Mesenchymal stem cell (in vitro differentiated cells and primary cell): ENCODE results near the gene TTC33.
"Not testable (repeated sequence)": the region's sequence is repeated elsewhere in the genome, so short reads cannot be mapped to it uniquely, and the experiment has no call there.

Experiments
- DNase-seq: peaks from one replicate; pipeline ENCODE4 v3.0.0-alpha.2; 2013
- H2AFZ ChIP-seq: one replicate; pipeline ENCODE4 v1.6.1; 2013; ENCODE audit warnings: low read depth, mild to moderate bottlenecking, control low read depth, inconsistent platforms, low read length, moderate library complexity
- H2AK5ac ChIP-seq: 2 replicates; pipeline ENCODE4 v1.6.1; 2013; ENCODE audit warnings: low read length, moderate library complexity, mild to moderate bottlenecking, inconsistent platforms; ENCODE audit not compliant: severe bottlenecking
- H2BK120ac ChIP-seq: one replicate; pipeline ENCODE4 v1.6.1; 2013; ENCODE audit warnings: low read depth, mild to moderate bottlenecking, inconsistent platforms, low read length, moderate library complexity
- H2BK12ac ChIP-seq, 2 experiments: one replicate each; pipeline ENCODE4 v1.6.1; 2013; ENCODE audit warnings: inconsistent platforms in 2 of 2, low read length in 2 of 2, mild to moderate bottlenecking in 2 of 2, moderate library complexity in 2 of 2, control low read depth in 1 of 2
- H2BK15ac ChIP-seq: one replicate; pipeline ENCODE4 v1.6.1; 2013; ENCODE audit warnings: mild to moderate bottlenecking, low read depth, inconsistent platforms; ENCODE audit not compliant: poor library complexity, severe bottlenecking
- H2BK5ac ChIP-seq: 2 replicates; pipeline ENCODE4 v1.6.1; 2013; ENCODE audit warnings: low read depth, mild to moderate bottlenecking, low read length, control low read depth, inconsistent platforms; ENCODE audit not compliant: poor library complexity, severe bottlenecking
- H3K14ac ChIP-seq, 2 experiments: one replicate each; pipeline ENCODE4 v1.6.1; 2013; ENCODE audit warnings: inconsistent platforms in 2 of 2, low read length in 2 of 2, control low read depth in 1 of 2, mild to moderate bottlenecking in 1 of 2, moderate library complexity in 1 of 2
- H3K18ac ChIP-seq, 2 experiments: one replicate each; pipeline ENCODE4 v1.6.1; 2013; ENCODE audit warnings: inconsistent platforms in 2 of 2, low read length in 2 of 2, control low read depth in 1 of 2, low read depth in 1 of 2, mild to moderate bottlenecking in 1 of 2
- H3K23ac ChIP-seq, 2 experiments: one replicate each; pipeline ENCODE4 v1.6.1; 2013; ENCODE audit warnings: inconsistent platforms in 2 of 2, low read length in 2 of 2, mild to moderate bottlenecking in 2 of 2, moderate library complexity in 2 of 2, control low read depth in 1 of 2
- H3K27ac ChIP-seq: 2 replicates; pipeline ENCODE4 v1.5.1; 2013; ENCODE audit warnings: mild to moderate bottlenecking, moderate library complexity, low read length, control low read depth, inconsistent platforms; ENCODE audit not compliant: poor library complexity, severe bottlenecking
- H3K27me3 ChIP-seq, 2 experiments: 2 replicates each; pipeline versions ENCODE4 v1.6.1 to v1.7.0; 2013; ENCODE audit warnings: low read length in 2 of 2, mild to moderate bottlenecking in 2 of 2, moderate library complexity in 2 of 2, control low read depth in 1 of 2, inconsistent platforms in 1 of 2; ENCODE audit not compliant: control insufficient read depth in 1 of 2, insufficient read depth in 1 of 2
- H3K36me3 ChIP-seq, 2 experiments: 2 replicates each; pipeline versions ENCODE4 v1.6.1 to v1.7.0; 2013; ENCODE audit warnings: low read length in 2 of 2, control low read depth in 1 of 2, inconsistent platforms in 1 of 2, low read depth in 1 of 2, mild to moderate bottlenecking in 1 of 2; ENCODE audit not compliant: insufficient read depth in 2 of 2, control insufficient read depth in 1 of 2
- H3K4ac ChIP-seq, 2 experiments: one replicate each; pipeline ENCODE4 v1.6.1; 2013; ENCODE audit warnings: inconsistent platforms in 2 of 2, low read length in 2 of 2, mild to moderate bottlenecking in 2 of 2, moderate library complexity in 2 of 2, control low read depth in 1 of 2, low read depth in 1 of 2
- H3K4me1 ChIP-seq: 2 replicates; pipeline ENCODE4 v1.6.1; 2013; ENCODE audit warnings: low read depth, low read length, control low read depth; ENCODE audit not compliant: control insufficient read depth, insufficient read depth
- H3K4me2 ChIP-seq: 2 replicates; pipeline ENCODE4 v1.6.1; 2013; ENCODE audit warnings: low read length, mild to moderate bottlenecking, inconsistent platforms; ENCODE audit not compliant: poor library complexity, severe bottlenecking
- H3K4me3 ChIP-seq, 2 experiments: 2 replicates each; pipeline versions ENCODE4 v1.5.1 to v1.7.0; 2013; ENCODE audit warnings: low read length in 2 of 2, mild to moderate bottlenecking in 2 of 2, control low read depth in 1 of 2, low read depth in 1 of 2; ENCODE audit not compliant: insufficient read depth in 1 of 2
- H3K79me1 ChIP-seq: replicated peaks from 2 replicates; pipeline ENCODE4 v1.6.1; 2013; ENCODE audit warnings: mild to moderate bottlenecking, control low read depth, low read length, inconsistent platforms; ENCODE audit not compliant: poor library complexity, severe bottlenecking
- H3K9ac ChIP-seq: 2 replicates; pipeline ENCODE4 v1.7.0; 2013; ENCODE audit warnings: mild to moderate bottlenecking, low read length, moderate library complexity
- H3K9me3 ChIP-seq: 2 replicates; pipeline ENCODE4 v1.7.0; 2013; ENCODE audit warnings: mild to moderate bottlenecking, low read length; ENCODE audit not compliant: control insufficient read depth
- H4K8ac ChIP-seq: one replicate; pipeline ENCODE4 v1.6.1; 2013; ENCODE audit warnings: inconsistent platforms, mild to moderate bottlenecking, low read length, moderate library complexity
- H4K91ac ChIP-seq: one replicate; pipeline ENCODE4 v1.6.1; 2013; ENCODE audit warnings: mild to moderate bottlenecking, low read length, inconsistent platforms
- WGBS: methylation state at CpG from one replicate; pipeline ENCODE4 v1.1.7; 2013; ENCODE audit warnings: mixed read lengths; 5-methylcytosine and 5-hydroxymethylcytosine counted together

TTC33 gene

DNA sequence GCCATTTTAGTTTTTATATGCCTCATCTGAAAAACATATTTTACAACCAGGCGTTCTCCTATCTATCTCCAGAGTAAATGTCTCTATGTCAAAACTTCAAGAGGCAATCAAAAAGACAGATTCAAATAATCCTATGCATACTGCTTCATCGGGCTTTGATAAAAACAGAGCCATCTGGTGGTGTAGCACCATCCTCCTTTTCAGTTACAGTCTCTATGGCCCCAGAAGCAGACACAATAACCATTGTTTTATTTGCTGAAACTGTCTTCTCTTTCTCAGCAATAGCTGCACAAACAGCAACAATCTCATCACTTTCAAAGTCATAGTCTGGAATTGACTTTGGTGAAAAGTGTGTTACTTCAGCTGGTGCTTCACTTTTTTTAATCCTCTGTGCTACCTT lies 39.8 kb downstream of the TTC33 start:
- H2AFZ ChIP-seq: no peak overlapping the region
- no peaks in the 10 kb centered on the region for H3K4me1 ChIP-seq
- H2BK120ac ChIP-seq: no peak overlapping the region
- no peak overlapping the region for H3K9ac ChIP-seq
- 48% methylated on average over 2 of the region's 2 CpGs for WGBS
- no peak for DNase-seq
- no peak overlapping the region for H4K91ac ChIP-seq
- peaks cover 12% of the 10 kb centered on the region for H3K79me1 ChIP-seq
- no peak overlapping the region for H3K23ac ChIP-seq
- H4K8ac ChIP-seq: no peak overlapping the region
- no peaks in the 10 kb centered on the region for H3K9me3 ChIP-seq
- no peak overlapping the region for H3K27ac ChIP-seq
- no peak overlapping the region for H3K14ac ChIP-seq
- H2AK5ac ChIP-seq: no peak overlapping the region
- H3K27me3 ChIP-seq: no peaks in the 10 kb centered on the region
- H2BK5ac ChIP-seq: no peak overlapping the region
- no peak overlapping the region for H2BK12ac ChIP-seq
- H2BK15ac ChIP-seq: no peak overlapping the region
- H3K18ac ChIP-seq: no peak overlapping the region
- H3K4ac ChIP-seq: no peak overlapping the region
- no peak overlapping the region for H3K4me2 ChIP-seq
- H3K4me3 ChIP-seq: no peak overlapping the region
- H3K36me3 ChIP-seq: peaks cover 0 to 2% of the 10 kb centered on the region in 2 experiments

DNA sequence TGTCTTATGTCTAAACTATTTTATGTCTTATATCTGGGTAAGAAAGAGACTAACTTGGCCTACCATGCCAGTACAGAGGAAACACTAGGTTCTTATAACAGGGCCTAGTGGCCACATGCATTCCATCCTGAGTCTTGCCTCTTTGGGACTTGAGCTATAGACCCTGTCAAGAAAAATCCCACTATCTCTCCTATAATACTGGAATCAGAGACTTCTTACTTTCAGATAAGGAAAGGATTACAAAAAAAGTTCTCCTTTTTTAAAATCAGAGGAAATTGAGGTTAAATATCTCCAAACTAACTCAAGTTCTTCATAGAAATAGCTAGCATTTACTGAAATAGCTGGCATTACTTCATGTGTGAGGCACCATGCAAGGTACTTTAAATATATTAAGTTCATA lies 41.8 kb downstream of the TTC33 start:
- DNase-seq: no peak
- H3K14ac ChIP-seq: no peak overlapping the region
- no peak overlapping the region for H3K23ac ChIP-seq
- H3K27ac ChIP-seq: no peak overlapping the region
- no peak overlapping the region for H3K9ac ChIP-seq
- peaks cover 8% of the 10 kb centered on the region for H3K79me1 ChIP-seq
- H2BK5ac ChIP-seq: no peak overlapping the region
- H3K9me3 ChIP-seq: no peaks in the 10 kb centered on the region
- H4K91ac ChIP-seq: no peak overlapping the region
- H3K18ac ChIP-seq: no peak overlapping the region
- peaks cover 0 to 3% of the 10 kb centered on the region in 2 experiments for H3K36me3 ChIP-seq
- no peak overlapping the region for H2AK5ac ChIP-seq
- no peak overlapping the region for H3K4me2 ChIP-seq
- H3K27me3 ChIP-seq: no peaks in the 10 kb centered on the region
- no peak overlapping the region for H2BK15ac ChIP-seq
- no peak overlapping the region for H2AFZ ChIP-seq
- H3K4me3 ChIP-seq: no peak overlapping the region
- no peak overlapping the region for H3K4ac ChIP-seq
- H3K4me1 ChIP-seq: no peaks in the 10 kb centered on the region
- no peak overlapping the region for H2BK12ac ChIP-seq
- no peak overlapping the region for H4K8ac ChIP-seq
- H2BK120ac ChIP-seq: no peak overlapping the region

DNA sequence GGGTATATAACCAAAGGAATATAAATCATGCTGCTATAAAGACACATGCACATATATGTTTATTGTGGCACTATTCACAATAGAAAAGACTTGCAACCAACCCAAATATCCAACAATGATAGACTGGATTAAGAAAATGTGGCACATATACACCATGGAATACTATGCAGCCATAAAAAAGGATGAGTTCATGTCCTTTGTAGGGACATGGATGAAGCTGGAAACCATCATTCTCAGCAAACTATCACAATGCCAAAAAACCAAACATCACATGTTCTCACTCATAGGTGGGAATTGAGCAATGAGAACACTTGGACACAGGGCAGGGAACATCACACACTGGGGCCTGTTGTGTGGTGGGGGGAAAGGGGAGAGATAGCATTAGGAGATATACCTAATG lies 45.2 kb downstream of the TTC33 start:
- H3K4me2 ChIP-seq, H3K36me3 ChIP-seq, H2AK5ac ChIP-seq, H3K4me3 ChIP-seq, H3K18ac ChIP-seq, H3K14ac ChIP-seq, H3K4ac ChIP-seq, H3K27me3 ChIP-seq, H2BK5ac ChIP-seq, H4K8ac ChIP-seq, H3K4me1 ChIP-seq, H4K91ac ChIP-seq, H2AFZ ChIP-seq, H2BK15ac ChIP-seq, H3K9ac ChIP-seq, H3K23ac ChIP-seq, DNase-seq, H2BK12ac ChIP-seq, H3K9me3 ChIP-seq, H3K27ac ChIP-seq, H2BK120ac ChIP-seq: not testable (repeated sequence)
- H3K79me1 ChIP-seq: peaks cover 10% of the 10 kb centered on the region

DNA sequence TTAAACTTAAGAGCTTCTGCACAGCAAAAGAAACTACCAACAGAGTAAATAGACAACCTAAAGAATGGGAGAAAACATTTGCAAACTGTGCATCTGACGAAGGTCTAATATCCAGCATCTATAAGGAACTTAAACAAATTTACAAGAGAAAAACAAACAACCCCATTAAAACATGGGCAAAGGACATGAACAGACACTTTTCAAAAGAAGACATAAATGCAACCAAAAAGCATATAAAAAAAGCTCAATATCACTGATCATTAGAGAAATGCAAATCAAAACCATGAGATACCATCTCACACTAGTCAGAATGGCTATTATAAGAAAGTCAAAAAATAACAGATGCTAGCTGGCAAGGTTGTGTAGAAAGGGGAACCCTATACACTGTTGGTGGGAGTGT lies 50.3 kb downstream of the TTC33 start:
- not testable (repeated sequence) for H3K79me1 ChIP-seq, H2BK12ac ChIP-seq, H3K14ac ChIP-seq, H2BK120ac ChIP-seq, H4K91ac ChIP-seq, H3K18ac ChIP-seq, H3K4ac ChIP-seq, H3K23ac ChIP-seq, H3K36me3 ChIP-seq, H3K4me1 ChIP-seq, H2BK15ac ChIP-seq, H3K27ac ChIP-seq, H2AFZ ChIP-seq, H4K8ac ChIP-seq, H3K9ac ChIP-seq, DNase-seq, H2BK5ac ChIP-seq, H3K27me3 ChIP-seq, H2AK5ac ChIP-seq, H3K4me2 ChIP-seq, H3K4me3 ChIP-seq
- 95% methylated on average over 1 of the region's 1 CpG for WGBS
- H3K9me3 ChIP-seq: peaks cover 19% of the 10 kb centered on the region
